ENCODE measurements around the gene IRX4. TPM values are rescaled to one million over a fixed set of nuclear protein-coding genes. Genes with fewer than 3 reads are reported as not detected.
A peak's percentile ranks its signal among the peaks of the same experiment; 100 is the strongest.

The IRX4 gene
- total and polyA plus RNA-seq, 2 experiments from 2014 or later, result 0.82 to 1.7 TPM

GRCh38 chr5:1878050-1878849, 4.5 kb downstream of the IRX4 start (continued):
- TF ChIP-seq EZH2 (IDR thresholded peaks at IDR 0.05; ENCODE audit: low read depth, unreplicated experiment) (peak; percentile 78), EZH2phosphoT487 (IDR thresholded peaks at IDR 0.05; ENCODE audit: unreplicated experiment) (peak; percentile 84), NANOG (IDR thresholded peaks at IDR 0.05; ENCODE audit: borderline replicate concordance) (no peak), ZNF462 (CRISPR knock-in tag; IDR thresholded peaks at IDR 0.05) (no peak), POLR2AphosphoS5 (IDR thresholded peaks at IDR 0.05; ENCODE audit: low read depth) (no peak)

- H3K4me1 Mint-ChIP-seq, result peaks cover 43% of the 10 kb centered on the region
- peak overlapping the region; percentile 92 for H3K4me2 ChIP-seq
- H3F3A ChIP-seq (replicated peaks; ENCODE audit: low read depth), result 0 out of 2 replicates have a peak, but pooled peaks cover 8% of the 10 kb centered on the region
- H3K27ac ChIP-seq (ENCODE audit: low read depth), result no peak overlapping the region
- peak; percentile 56 for DNase-seq (ENCODE audit: low spot score)
- H3K4me3 ChIP-seq, result peak overlapping the region; percentile 56
- peak overlapping the region; percentile 54 for H3K4me3 Mint-ChIP-seq
- peaks cover 91% of the 10 kb centered on the region for H3K27me3 Mint-ChIP-seq (ENCODE audit: insufficient read depth, low read depth, poor library complexity)
- no peaks in the 10 kb centered on the region for H3K9me2 ChIP-seq (ENCODE audit: insufficient read depth)
- H4K20me1 ChIP-seq (replicated peaks; ENCODE audit: insufficient read depth), result peaks cover 6% of the 10 kb centered on the region; the same call in 1 of the 2 replicates
- peaks cover 99% of the 10 kb centered on the region for H3K27me3 ChIP-seq (ENCODE audit: insufficient read depth)
- H2AFZ ChIP-seq, result no peak overlapping the region
- no peaks in the 10 kb centered on the region for H3K79me2 ChIP-seq (replicated peaks; ENCODE audit: insufficient read depth)
- no peaks in the 10 kb centered on the region for H3K36me3 ChIP-seq (ENCODE audit: insufficient read depth)
- H3K36me3 Mint-ChIP-seq (ENCODE audit: low read depth), result peaks cover 3% of the 10 kb centered on the region; the same call in 1 of the 3 replicates
- H3K27ac Mint-ChIP-seq, result no peak overlapping the region
- H3K9me3 Mint-ChIP-seq, result peaks cover 4% of the 10 kb centered on the region; the same call in 2 of the 3 replicates
- peaks cover 29% of the 10 kb centered on the region for H3K4me1 ChIP-seq (ENCODE audit: insufficient read depth)
- peak; percentile 9 for ATAC-seq
- TF ChIP-seq POLR2AphosphoS5 (IDR thresholded peaks at IDR 0.05; ENCODE audit: low read depth), result no peak
- no peak for TF ChIP-seq ZNF462 (CRISPR knock-in tag; IDR thresholded peaks at IDR 0.05)
- TF ChIP-seq EZH2 (IDR thresholded peaks at IDR 0.05; ENCODE audit: low read depth, unreplicated experiment), result peak; percentile 97
- no peak for TF ChIP-seq NANOG (IDR thresholded peaks at IDR 0.05; ENCODE audit: borderline replicate concordance)
Observed at GRCh38 chr5:1877103-1878049, 5.3 kb downstream of the IRX4 start.

Measured in GM23338 (cell line).